LNCaP clone FGC (cell line): ENCODE results near the gene RIT2.

Experiments used
- DNase-seq: peaks from one replicate; pipeline ENCODE4 v3.0.0-alpha.2; 2011; ENCODE audit warnings: low read depth
- H3K4me3 ChIP-seq: 2 replicates; pipeline ENCODE4 v1.5.1; 2011; ENCODE audit warnings: mild to moderate bottlenecking, low read depth, low read length, control low read depth
- TF ChIP-seq, protein P1 (sequence below): IDR thresholded peaks from 2 replicates; pipeline ENCODE4 v1.5.1; 2012; ENCODE audit warnings: mild to moderate bottlenecking; ENCODE audit not compliant: control insufficient read depth, insufficient read depth; ENCODE audit errors: extremely low read depth

RIT2 gene

DNA sequence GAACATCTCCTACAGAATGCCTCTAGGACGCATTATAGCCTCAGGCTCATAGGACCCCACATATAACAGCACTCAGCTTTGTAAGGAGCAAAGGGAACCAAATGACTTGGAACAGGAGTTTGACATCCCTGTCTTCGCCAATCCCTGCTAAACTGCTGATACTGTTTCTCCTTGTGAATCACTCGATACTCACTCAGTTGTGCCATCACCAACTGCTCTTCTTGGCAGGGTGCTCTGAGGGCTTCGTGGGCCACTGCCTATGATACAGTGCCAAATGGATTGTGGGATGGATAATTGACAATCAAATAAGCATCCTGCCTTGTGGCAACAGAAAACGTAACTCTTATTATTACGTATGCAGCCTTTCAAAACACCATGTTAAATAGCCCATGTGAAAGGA lies 396.3 kb downstream of the RIT2 start:
- DNase-seq: no peak
- TF ChIP-seq, protein P1, sequence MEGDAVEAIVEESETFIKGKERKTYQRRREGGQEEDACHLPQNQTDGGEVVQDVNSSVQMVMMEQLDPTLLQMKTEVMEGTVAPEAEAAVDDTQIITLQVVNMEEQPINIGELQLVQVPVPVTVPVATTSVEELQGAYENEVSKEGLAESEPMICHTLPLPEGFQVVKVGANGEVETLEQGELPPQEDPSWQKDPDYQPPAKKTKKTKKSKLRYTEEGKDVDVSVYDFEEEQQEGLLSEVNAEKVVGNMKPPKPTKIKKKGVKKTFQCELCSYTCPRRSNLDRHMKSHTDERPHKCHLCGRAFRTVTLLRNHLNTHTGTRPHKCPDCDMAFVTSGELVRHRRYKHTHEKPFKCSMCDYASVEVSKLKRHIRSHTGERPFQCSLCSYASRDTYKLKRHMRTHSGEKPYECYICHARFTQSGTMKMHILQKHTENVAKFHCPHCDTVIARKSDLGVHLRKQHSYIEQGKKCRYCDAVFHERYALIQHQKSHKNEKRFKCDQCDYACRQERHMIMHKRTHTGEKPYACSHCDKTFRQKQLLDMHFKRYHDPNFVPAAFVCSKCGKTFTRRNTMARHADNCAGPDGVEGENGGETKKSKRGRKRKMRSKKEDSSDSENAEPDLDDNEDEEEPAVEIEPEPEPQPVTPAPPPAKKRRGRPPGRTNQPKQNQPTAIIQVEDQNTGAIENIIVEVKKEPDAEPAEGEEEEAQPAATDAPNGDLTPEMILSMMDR: no peak
- no peak overlapping the region for H3K4me3 ChIP-seq

DNA sequence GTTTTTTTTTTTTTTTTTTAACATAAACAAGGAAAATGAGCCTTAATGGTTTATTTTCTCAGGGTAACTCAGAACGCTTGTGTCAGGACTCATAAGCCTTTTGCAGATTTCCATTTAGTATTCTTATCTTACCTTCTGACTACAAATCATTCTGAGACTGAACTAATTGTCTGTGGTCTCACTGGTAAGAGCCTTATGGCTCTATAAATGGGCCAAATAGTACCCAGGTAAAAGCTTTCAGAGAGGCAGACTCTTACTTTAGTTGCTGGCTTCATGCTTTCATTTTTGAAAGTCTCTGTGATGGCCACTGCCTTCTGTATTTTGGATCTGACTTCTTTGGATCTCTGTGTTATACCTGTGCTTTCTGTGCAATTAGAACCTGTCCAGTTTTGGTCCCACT lies 403.4 kb downstream of the RIT2 start:
- TF ChIP-seq, protein P1: no peak
- no peak overlapping the region for H3K4me3 ChIP-seq
- no peak for DNase-seq

DNA sequence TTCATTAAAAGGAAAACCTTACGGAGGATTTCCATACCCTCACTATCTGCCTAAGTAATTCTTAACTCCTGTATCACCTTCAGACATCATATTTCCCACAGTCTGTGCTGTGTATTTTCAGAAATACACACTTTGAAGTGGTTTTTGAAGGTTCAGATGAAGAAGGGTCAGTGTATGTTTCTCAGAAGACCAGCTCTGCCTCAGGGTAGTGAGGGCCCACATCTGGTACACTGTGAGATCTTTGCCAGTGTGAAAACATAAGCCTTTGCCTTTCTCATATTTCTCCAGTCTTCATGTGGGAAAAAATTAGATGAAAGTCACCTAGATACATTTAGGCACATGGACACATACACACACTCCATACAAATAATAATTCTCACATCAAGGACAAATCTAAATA lies 408.4 kb downstream of the RIT2 start:
- TF ChIP-seq, protein P1: no peak
- no peak overlapping the region for H3K4me3 ChIP-seq
- no peak for DNase-seq

DNA sequence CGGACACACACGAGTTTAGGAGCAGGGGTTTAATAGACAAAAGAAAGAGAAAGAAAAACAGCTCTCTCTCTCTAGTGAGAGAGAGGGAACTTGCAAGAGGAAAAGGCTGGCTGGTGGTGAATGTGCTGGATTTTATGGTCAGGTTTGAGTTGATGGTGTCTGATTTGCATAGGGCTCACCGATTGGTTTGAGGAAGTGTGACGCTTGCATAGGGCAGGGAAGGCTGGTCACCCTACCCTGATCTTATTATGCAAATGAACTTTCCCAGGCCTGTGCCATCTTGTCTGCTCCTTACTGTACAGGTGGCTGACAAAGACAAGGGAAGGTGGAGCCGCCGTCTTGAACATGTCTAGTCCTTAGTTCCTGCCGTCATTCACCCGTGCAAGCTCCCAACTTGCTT lies 408.9 kb downstream of the RIT2 start:
- peak overlapping the region; percentile 51 for H3K4me3 ChIP-seq
- TF ChIP-seq, protein P1: no peak
- DNase-seq: peak; percentile 98

DNA sequence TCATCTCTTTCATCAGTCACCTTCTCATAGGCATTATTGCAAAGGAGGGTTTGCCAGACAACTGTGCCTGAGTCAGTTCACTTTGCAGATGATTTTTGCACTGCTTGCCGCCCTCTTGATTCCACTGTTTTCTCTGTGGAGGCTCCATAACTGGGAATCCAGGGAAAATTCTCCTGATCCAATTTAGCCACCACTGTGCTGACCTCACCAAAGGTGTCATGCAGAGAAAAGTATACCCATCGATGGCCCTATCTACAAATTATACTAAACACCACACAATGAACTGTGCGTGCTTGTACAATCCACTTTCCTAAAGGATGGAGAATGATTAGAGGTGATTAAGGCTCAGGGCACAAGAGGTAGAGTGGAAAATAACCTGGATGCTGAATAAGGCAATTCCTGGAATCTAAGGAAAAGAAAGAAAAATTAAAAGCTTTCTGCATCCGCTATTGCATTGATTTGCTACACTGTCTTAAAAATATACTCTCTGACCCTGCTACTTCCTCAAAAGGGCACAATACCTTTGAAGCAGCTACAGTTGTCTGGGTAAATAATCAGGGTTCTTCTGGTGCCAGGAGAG lies 409.4 kb downstream of the RIT2 start:
- DNase-seq: no peak
- TF ChIP-seq, protein P1: no peak
- peak overlapping the region; percentile 51 for H3K4me3 ChIP-seq
